Naive B cell (primary cell): ENCODE data around the gene GALNT9. TPM values are rescaled to one million over a fixed set of nuclear protein-coding genes. Genes with fewer than 3 reads are reported as not detected.
A peak's percentile ranks its signal among the peaks of the same experiment; 100 is the strongest.

ENCODE experiments used
- ATAC-seq, 2 donors: fragments of 150-1000 bp; cut with Tn5 transposase; 2 replicates each; pipeline ENCODE4 v1.10.0; 2021; ENCODE audit warnings: low read depth in 2 of 2, mild to moderate bottlenecking in 2 of 2, moderate library complexity in 2 of 2
- DNase-seq: peaks from one replicate; pipeline ENCODE4 v3.0.0; 2022
- H3K27ac Mint-ChIP-seq, 6 donors: one replicate each; pipeline ENCODE4 v1.8.0; 2020 to 2022; ENCODE audit warnings: mild to moderate bottlenecking in 6 of 6, mixed read lengths in 6 of 6, moderate library complexity in 5 of 6, inconsistent platforms in 2 of 6
- H3K27me3 Mint-ChIP-seq, 3 donors: one replicate each; pipeline ENCODE4 v1.8.0; 2021 to 2022; ENCODE audit warnings: mixed read lengths in 3 of 3, mild to moderate bottlenecking in 1 of 3
- H3K36me3 Mint-ChIP-seq, 2 donors: one replicate each; pipeline ENCODE4 v1.8.0; 2020 to 2022; ENCODE audit warnings: mixed read lengths in 2 of 2, inconsistent platforms in 1 of 2, mild to moderate bottlenecking in 1 of 2
- H3K4me1 Mint-ChIP-seq, 3 donors: one replicate each; pipeline ENCODE4 v1.8.0; 2020 to 2022; ENCODE audit warnings: mixed read lengths in 3 of 3, inconsistent platforms in 1 of 3, mild to moderate bottlenecking in 1 of 3, moderate library complexity in 1 of 3
- H3K4me3 Mint-ChIP-seq, 8 donors: one replicate each; pipeline ENCODE4 v1.8.0; 2020 to 2022; ENCODE audit warnings: mild to moderate bottlenecking in 8 of 8, mixed read lengths in 8 of 8, moderate library complexity in 8 of 8, inconsistent platforms in 2 of 8
- H3K9me3 Mint-ChIP-seq, 7 donors: one replicate each; pipeline ENCODE4 v1.8.0; 2020 to 2022; ENCODE audit warnings: mixed read lengths in 7 of 7, mild to moderate bottlenecking in 5 of 7, inconsistent platforms in 2 of 7, moderate library complexity in 1 of 7
- polyA plus RNA-seq, 6 donors: library from polyadenylated mRNA; unstranded; fragments of 300-500 nt; fragmentation: Illumina TruSeq; gene quantifications; one replicate each; pipeline ENCODE4 v1.2.3, GENCODE V29; 2021; ENCODE audit warnings: low read depth in 6 of 6

The GALNT9 gene
- polyA plus RNA-seq, 6 donors from 2014 or later: 0.43 to 3.0 (median 0.74) TPM; not detected in 3

DNA sequence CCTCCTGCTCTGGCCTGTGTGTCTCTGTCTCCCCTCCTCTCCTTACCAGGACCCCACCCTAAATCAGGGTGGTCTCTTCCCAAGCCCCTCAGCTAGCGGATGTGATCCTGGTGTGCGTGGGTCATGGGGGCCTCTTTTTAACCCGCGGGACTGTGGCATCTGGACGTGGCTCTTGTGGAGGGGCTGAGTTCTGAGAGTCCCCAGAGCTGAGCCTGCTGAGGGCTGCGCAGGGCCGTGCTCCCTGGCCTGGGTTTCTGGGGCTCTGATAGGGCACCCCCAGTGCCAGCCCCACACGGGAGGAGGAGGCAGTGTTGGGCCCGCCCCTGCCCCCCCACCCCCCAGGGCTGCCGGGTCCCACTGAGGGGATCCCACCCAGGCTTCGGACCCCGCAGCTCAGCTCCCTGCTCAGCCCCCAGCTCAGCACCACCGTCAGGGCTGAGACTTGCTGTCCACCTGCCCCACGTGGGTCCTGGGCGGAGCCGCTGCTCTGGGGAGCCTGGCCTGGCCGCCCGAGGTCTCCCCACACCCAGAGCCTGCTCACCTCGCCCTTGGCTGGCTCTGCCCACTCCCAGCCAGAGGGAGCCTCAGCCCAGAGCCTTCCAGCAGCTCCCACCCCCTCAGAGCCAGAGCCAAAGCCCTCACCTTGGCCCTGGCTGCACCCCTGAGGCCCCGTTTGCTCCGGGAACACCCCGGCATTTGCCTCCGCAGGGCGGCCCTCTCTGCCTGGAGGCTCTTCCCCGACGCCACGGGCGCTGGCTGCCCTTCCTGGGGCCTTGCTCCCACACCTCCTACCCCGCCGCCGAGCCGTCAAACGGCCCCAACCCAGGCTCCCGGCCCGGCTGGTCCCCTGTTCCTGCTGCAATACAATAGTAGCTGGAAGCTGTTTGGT lies 153.6 kb downstream of the GALNT9 start:
- peaks cover 0 to 36% (median 28%) of the 10 kb centered on the region in 3 donors for H3K27me3 Mint-ChIP-seq
- no peaks in the 10 kb centered on the region for H3K9me3 Mint-ChIP-seq
- H3K4me1 Mint-ChIP-seq: peaks cover 0 to 15% (median 13%) of the 10 kb centered on the region in 3 donors
- no peak overlapping the region for H3K27ac Mint-ChIP-seq
- H3K4me3 Mint-ChIP-seq: no peak overlapping the region
- no peaks in the 10 kb centered on the region for H3K36me3 Mint-ChIP-seq
- no peak for DNase-seq
- no peak for ATAC-seq

DNA sequence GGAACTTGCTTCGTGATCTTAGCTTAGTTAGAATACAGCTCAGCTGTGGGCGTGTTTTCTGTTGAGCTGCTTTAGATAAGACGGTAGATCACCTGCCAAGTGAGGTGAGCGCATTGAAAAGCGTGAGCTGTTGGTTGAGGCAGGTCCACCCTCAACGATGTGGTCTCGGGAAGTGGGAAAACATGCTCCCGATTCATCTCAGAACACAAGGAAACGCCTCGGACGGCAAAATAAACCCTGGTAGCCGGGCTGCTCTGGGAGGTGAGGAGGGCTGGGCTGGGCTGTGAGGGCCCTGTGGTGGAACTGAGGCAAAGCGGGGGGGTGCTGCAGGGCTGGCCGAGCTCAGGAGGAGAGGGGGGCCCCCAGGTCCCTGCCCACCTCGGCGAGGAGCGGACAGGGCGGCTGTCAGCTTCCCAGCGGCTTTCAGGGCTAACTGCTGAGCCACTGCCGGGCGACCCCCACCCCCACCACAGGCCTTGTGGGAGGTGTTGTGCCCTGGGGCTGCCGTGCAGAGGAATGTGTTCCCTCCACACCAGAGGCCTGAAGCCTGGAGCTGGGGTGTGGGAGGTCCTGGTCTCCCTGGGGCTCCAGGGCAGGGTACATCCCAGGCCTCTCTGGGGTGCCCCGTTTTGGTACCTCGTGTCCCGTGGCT lies 154.4 kb downstream of the GALNT9 start:
- no peak for DNase-seq
- no peaks in the 10 kb centered on the region for H3K36me3 Mint-ChIP-seq
- H3K27me3 Mint-ChIP-seq: peaks cover 0 to 43% (median 28%) of the 10 kb centered on the region in 3 donors
- H3K27ac Mint-ChIP-seq: peak overlapping the region in 1 of 6 donors; percentile 52
- peaks cover 0 to 15% (median 13%) of the 10 kb centered on the region in 3 donors for H3K4me1 Mint-ChIP-seq
- H3K4me3 Mint-ChIP-seq: no peak overlapping the region
- no peaks in the 10 kb centered on the region for H3K9me3 Mint-ChIP-seq
- ATAC-seq: no peak

DNA sequence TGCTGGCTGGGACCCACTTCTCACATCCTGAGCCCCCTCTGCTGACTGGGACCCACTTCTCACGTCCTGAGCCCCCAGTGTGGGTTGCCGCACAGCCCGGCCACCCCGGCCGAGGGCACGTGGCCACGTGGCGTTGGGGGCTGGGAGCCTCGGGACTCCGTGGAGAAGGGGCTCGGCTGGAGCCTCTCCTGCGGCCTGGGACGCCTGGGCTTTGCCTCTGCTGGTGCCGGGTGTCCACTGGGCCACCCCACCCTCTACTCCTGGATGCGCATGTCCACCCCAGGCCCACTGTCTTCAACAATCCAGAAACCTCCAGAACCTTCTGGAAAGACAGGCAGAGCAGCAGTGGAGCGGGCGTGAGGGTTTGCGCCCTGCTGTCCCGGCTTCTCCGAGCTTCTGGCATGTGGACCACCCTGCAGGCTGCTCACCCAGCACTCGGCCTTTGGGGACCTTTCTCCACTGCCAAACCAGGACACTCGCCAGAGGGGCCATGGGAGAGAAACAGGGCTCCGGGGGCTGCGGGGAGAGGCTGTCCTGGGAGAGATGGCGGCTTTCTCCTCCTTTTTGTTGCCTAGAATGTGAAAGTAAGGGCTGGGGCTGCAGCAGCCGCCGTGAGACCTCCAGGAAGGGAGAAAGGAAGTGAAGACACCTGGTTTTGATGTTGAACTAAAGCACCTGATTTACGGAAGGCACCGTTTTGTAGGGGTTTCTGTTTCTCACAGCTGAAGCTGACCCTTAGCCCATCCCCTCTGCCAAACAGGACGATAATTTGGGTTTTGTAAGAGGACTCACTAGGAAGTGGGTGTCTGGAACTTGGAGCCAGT lies 155.2 kb downstream of the GALNT9 start:
- Mint-ChIP-seq H3K4me3 (no peak overlapping the region), H3K27ac (no peak overlapping the region), H3K4me1 (peaks cover 0 to 15% (median 13%) of the 10 kb centered on the region in 3 donors), H3K9me3 (no peaks in the 10 kb centered on the region), H3K27me3 (peaks cover 0 to 45% (median 25%) of the 10 kb centered on the region in 3 donors), H3K36me3 (no peaks in the 10 kb centered on the region)
- ATAC-seq: no peak
- DNase-seq: no peak

DNA sequence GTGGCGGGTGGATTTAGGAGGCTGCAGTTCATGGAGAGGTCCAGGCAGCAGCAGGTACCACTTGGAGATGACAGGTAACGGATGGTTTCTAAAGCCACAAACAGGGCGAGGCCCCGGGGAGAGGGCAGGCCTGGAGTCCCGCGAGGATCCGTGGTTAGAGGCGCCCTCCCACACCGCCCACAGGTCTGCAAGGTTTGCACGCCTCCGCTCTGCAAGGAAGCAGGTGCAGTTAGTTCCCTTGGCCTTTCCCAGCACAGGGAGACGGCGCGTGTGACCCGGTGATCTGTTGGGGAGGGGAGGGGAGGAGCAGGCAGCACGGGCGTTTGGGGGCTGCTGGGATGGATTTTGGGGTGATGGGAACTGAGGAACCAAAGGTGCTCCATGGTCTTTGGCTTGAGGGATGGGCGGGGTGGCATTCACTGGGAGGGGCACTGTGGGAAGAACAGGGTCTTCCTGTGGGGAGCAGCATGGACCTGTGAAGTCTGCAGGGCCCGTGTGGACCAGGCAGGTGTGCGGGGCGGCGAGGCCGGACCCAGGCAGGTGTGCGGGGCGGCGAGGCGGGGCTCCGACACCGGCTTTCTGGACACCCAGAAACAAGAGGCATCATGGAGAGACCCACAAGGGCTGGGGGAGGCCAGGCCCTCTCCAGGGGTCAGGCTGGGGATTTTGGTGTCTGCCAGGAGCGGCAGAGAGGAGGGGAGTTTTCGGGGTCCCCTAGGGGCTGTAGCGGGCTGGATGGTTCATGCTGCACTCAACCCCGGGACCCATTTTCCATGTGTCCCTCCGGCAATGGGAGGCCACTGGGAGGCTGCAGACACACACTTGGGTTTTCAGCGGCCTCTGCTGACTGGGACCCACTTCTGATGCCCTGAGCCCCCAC lies 156.0 kb downstream of the GALNT9 start:
- H3K9me3 Mint-ChIP-seq: no peaks in the 10 kb centered on the region
- H3K36me3 Mint-ChIP-seq: no peaks in the 10 kb centered on the region
- DNase-seq (no peak), ATAC-seq (peak in 1 of 2 donors; percentile 20)
- peak overlapping the region in 1 of 8 donors; percentile 37 for H3K4me3 Mint-ChIP-seq
- H3K27me3 Mint-ChIP-seq: peaks cover 0 to 38% (median 19%) of the 10 kb centered on the region in 3 donors
- peak overlapping the region in 1 of 6 donors; percentile 47 for H3K27ac Mint-ChIP-seq
- H3K4me1 Mint-ChIP-seq: peaks cover 0 to 9% (median 6%) of the 10 kb centered on the region in 3 donors

DNA sequence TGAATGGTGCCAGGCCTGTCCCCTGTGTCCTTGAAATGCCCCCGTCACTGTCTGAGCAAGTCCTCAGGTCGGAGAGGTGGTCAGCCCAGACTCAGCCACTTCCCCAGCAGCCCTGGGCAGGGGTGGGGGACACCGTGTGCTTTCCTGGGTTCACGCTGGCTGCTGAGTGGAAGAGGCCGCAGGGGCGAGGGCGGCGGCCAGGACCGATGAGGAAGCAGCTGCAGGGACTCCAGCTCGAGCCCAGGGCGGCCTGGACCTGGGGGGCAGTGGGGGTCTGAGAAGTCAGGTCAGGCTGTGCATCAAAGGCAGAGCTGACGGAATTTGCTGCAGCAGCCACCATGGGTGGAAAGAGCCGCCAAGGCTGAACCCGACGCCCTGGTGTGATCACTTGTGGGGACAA lies 156.8 kb downstream of the GALNT9 start:
- H3K27ac Mint-ChIP-seq: no peak overlapping the region
- H3K9me3 Mint-ChIP-seq: no peaks in the 10 kb centered on the region
- ATAC-seq (no peak), DNase-seq (no peak)
- H3K36me3 Mint-ChIP-seq: no peaks in the 10 kb centered on the region
- H3K4me1 Mint-ChIP-seq: peaks cover 0 to 9% (median 2%) of the 10 kb centered on the region in 3 donors
- peaks cover 0 to 38% (median 19%) of the 10 kb centered on the region in 3 donors for H3K27me3 Mint-ChIP-seq
- peak overlapping the region in 1 of 8 donors; percentile 10 for H3K4me3 Mint-ChIP-seq

DNA sequence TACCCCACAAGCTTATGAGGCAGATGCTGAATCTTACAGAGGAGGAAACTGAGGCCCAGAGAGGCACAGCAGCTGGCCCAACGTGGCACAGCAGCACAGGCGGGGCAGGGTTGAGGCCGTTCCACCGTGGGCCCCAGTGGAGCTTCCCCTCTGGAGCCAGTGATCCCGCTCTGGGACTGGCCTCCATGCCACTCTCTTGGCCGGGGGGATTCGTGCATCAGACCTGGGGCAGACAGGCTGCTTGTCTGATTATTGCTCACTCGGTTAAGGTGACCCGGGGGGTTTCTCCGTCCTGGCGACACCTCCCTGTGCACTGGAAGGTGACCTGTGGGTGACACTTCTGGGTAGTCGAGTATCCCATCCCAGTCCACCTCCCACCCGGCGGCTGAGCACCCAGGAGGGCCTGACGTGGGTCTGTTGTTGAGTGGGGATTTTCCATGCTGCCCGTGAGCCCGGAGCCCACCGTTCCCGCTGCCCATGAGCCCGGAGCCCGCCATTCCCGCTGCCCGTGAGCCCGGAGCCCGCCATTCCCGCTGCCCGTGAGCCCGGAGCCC lies 157.3 kb downstream of the GALNT9 start:
- no peak for ATAC-seq
- no peak overlapping the region for H3K4me3 Mint-ChIP-seq
- peaks cover 0 to 9% (median 2%) of the 10 kb centered on the region in 3 donors for H3K4me1 Mint-ChIP-seq

DNA sequence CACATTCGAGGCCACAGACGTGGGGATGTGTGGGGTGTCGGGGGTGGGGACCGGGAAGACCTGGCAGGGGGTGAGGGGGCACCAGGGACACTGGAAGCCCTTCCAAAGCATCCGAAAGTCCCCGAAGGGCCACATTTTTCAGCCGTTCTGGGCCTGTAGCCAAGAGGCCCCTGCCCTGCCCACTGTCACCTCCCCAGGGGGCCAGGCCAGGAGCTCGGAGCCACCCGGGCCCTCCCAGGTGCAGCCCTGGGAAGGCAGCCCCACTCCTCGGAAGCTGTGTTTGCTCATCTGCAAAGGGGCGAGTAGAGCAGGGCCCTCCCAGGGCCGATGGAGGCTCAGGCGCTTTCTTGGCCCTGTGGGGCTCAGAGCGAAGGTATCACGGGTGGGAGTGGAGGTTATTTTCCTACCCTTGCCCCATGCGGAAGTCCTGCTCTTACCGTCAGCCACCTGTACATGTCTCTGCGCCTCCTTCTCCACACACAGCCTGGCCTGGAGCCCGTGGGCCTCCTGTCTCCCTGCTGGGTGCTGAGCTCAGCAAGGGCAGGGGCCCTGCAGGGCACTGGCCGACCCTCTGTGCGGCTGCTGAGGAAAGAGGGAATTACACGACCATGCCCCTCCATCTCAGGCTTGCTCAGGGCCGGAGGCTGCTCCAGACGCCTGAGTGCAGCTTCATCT lies 158.0 kb downstream of the GALNT9 start:
- Mint-ChIP-seq H3K27ac (no peak overlapping the region), H3K4me3 (no peak overlapping the region), H3K27me3 (peaks cover 0 to 33% (median 19%) of the 10 kb centered on the region in 3 donors), H3K4me1 (peaks cover 0 to 13% (median 2%) of the 10 kb centered on the region in 3 donors), H3K9me3 (no peaks in the 10 kb centered on the region), H3K36me3 (no peaks in the 10 kb centered on the region)
- ATAC-seq: no peak
- no peak for DNase-seq

More for the DNA sequence above, 157.3 kb downstream of the GALNT9 start:
- H3K9me3 Mint-ChIP-seq: no peaks in the 10 kb centered on the region
- peaks cover 0 to 38% (median 19%) of the 10 kb centered on the region in 3 donors for H3K27me3 Mint-ChIP-seq
- H3K36me3 Mint-ChIP-seq: no peaks in the 10 kb centered on the region
- H3K27ac Mint-ChIP-seq: no peak overlapping the region
- no peak for DNase-seq

DNA sequence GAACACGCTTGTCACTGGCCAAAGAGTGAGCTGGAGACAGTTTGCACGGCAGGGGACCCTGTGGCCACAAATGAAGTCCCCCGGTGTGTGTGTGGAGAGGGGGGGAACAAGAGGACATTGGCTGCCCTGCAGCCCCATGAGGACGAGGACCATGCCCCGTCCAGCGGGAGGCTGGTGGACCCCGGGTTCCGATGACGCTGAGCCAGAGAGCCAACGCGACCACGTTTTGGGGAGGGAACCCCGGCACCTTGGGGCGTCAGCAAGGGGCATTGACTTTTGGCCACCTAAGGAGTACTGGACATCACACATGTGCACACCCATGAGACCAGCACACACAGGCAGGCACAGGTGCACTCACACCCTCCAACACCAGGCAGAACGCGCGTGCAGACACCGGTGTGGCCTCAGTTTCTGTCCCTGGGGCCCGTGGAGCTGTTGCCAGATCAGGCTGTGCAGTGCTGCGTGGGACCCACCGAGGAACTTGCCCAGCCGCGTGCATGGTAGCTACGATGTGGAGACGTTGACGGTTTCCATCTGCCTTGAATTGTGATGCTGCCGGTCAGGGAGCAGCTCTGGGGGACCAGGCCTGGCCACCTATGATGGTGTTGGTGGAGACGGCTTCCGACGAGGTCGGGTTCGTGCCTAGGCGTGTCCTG lies 158.6 kb downstream of the GALNT9 start:
- ATAC-seq (no peak), DNase-seq (no peak)
- H3K4me3 Mint-ChIP-seq: no peak overlapping the region

DNA sequence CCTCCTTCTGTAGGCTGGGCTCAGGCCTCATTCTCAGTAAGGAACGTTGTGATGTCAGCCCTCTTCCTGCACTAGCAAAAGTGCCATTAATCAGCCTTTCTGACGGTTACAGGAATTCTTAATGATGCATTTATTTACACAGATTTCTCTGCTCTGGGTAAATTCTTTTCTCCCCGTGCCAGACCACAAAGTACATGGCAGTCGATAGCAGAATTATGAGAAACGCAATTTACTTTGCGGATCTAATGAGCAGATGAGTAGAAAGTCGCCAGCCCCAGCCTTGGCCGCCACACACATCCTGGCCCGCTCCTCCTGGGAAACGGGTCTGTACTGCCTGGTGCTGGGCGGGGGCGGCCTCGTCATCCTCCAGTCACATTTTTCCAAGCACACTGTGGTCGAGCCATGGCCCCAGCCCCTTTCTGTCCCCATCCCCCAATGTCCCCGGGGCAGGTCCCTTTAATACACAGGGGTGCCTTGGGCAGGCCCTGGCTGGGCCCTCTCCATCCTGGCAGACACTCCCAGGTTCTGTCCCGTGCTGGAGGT lies 159.2 kb downstream of the GALNT9 start:
- Mint-ChIP-seq H3K9me3 (peaks cover 0 to 2% (median 0%) of the 10 kb centered on the region in 7 donors), H3K36me3 (no peaks in the 10 kb centered on the region), H3K27me3 (peaks cover 0 to 37% (median 19%) of the 10 kb centered on the region in 3 donors), H3K4me1 (peaks cover 0 to 13% (median 2%) of the 10 kb centered on the region in 3 donors), H3K27ac (no peak overlapping the region), H3K4me3 (no peak overlapping the region)
- ATAC-seq (no peak), DNase-seq (no peak)

More for the DNA sequence above, 158.6 kb downstream of the GALNT9 start:
- H3K4me1 Mint-ChIP-seq: peaks cover 0 to 13% (median 2%) of the 10 kb centered on the region in 3 donors
- H3K9me3 Mint-ChIP-seq: peaks cover 0 to 2% (median 0%) of the 10 kb centered on the region in 7 donors
- no peaks in the 10 kb centered on the region for H3K36me3 Mint-ChIP-seq
- H3K27me3 Mint-ChIP-seq: peaks cover 0 to 37% (median 19%) of the 10 kb centered on the region in 3 donors
- no peak overlapping the region for H3K27ac Mint-ChIP-seq

DNA sequence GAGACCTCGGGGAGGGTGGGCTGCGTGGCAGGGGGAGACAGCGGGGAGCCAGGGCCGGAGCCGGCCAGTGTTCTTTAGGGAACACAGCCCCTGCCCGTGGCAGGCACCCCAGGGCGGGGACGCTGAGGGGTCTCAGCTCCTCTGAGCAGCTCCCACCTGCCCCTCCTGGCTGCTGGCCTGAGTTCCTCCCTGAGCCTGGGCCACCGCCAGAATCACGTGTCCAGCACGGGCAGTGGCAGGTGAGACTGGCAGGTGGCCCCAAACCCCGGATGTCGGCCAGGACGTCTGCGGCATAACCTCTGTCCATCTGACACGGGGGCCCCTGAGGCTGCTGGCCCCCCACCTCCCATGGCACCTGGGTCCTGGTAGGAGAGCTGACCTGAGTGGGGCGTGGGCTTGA lies 160.0 kb downstream of the GALNT9 start:
- Mint-ChIP-seq H3K27ac (no peak overlapping the region), H3K4me1 (peaks cover 0 to 13% (median 2%) of the 10 kb centered on the region in 3 donors), H3K4me3 (no peak overlapping the region), H3K27me3 (peaks cover under 1 to 41% (median 13%) of the 10 kb centered on the region in 3 donors), H3K36me3 (no peaks in the 10 kb centered on the region), H3K9me3 (peaks cover 0 to 2% (median 0%) of the 10 kb centered on the region in 7 donors)
- ATAC-seq (no peak), DNase-seq (no peak)
